ENCODE results near the gene NEU4. TPM values are rescaled to one million over a fixed set of nuclear protein-coding genes. Genes with fewer than 3 reads are reported as not detected.

NEU4 gene
- total and polyA plus RNA-seq, 9 of the 15 experiments (the other 6 are each of a cell fraction or from before 2014, with no cell fraction given): 0.01 to 0.40 TPM; not detected in 7

- Histone ChIP-seq H4K20me1 (replicated peaks; ENCODE audit: control insufficient read depth, insufficient read depth, low read length) (no peaks in the 10 kb centered on the region), H3K36me3 (ENCODE audit: control insufficient read depth, insufficient read depth, low read length) (peaks cover 17% of the 10 kb centered on the region; the same call in 1 of the 3 replicates), H3K9me3 (replicated peaks; ENCODE audit: control insufficient read depth, insufficient read depth, low read depth, low read length) (no peaks in the 10 kb centered on the region), H3K79me2 (ENCODE audit: control insufficient read depth, insufficient read depth, low read length) (no peaks in the 10 kb centered on the region), H3K9me1 (ENCODE audit: control insufficient read depth, insufficient read depth, low read length) (no peaks in the 10 kb centered on the region), H3K9ac (ENCODE audit: insufficient read depth in 1 of 2, low read depth in 2 of 2, low read length in 2 of 2) (peak overlapping the region in 1 of 2 experiments; percentile 58; a peak in 2 of 4 replicates), H2AFZ (ENCODE audit: low read depth, low read length) (no peak overlapping the region), H3K4me1 (replicated peaks in 1 of 2; ENCODE audit: control insufficient read depth in 2 of 2, insufficient read depth in 2 of 2, low read length in 2 of 2) (peaks cover 13 to 23% of the 10 kb centered on the region in 2 experiments), H3K27ac (ENCODE audit: extremely low read depth, low read depth, low read length) (no peak overlapping the region), H3K27me3 (ENCODE audit: control insufficient read depth in 2 of 2, insufficient read depth in 2 of 2, low read length in 2 of 2) (no peaks in the 10 kb centered on the region), H3K4me3 (no peak overlapping the region), H3K4me2 (ENCODE audit: insufficient read depth, low read length) (no peak overlapping the region)
- 85% methylated on average over 15 of the region's 27 CpGs for WGBS (ENCODE audit: insufficient coverage, low coverage, missing lambda C conversion rate)
- no peak for DNase-seq (ENCODE audit: extremely low read depth in 1 of 4, low spot score in 3 of 4)
- FAIRE-seq: no peak
- in situ Hi-C loops (cut with MboI): no loop called here
- no TSS peak for BruUV-seq (replicated peaks)
- intact Hi-C loops (cut with micrococcal nuclease): no loop called here
- ATAC-seq: peak; percentile 24; the same call in 2 of the 3 replicates
- TF ChIP-seq REST (IDR thresholded peaks at IDR 0.05; ENCODE audit: borderline replicate concordance) (no peak), REST (CRISPR knock-in tag; IDR thresholded peaks at IDR 0.05; ENCODE audit: low read depth) (no peak), MCM2 (IDR thresholded peaks at IDR 0.05; ENCODE audit: low read depth) (no peak), ZNF431 (CRISPR knock-in tag; IDR thresholded peaks at IDR 0.05) (no peak), ZSCAN29 (IDR thresholded peaks at IDR 0.05) (no peak), TEAD4 (IDR thresholded peaks at IDR 0.05; ENCODE audit: low read length) (no peak), TEAD4 (CRISPR knock-in tag; IDR thresholded peaks at IDR 0.05; ENCODE audit: borderline replicate concordance) (no peak), TFE3 (CRISPR knock-in tag; IDR thresholded peaks at IDR 0.05) (0 out of 2 replicates have a peak, but pooled peaks have one; percentile 5)
- TF ChIP-seq, protein P1, sequence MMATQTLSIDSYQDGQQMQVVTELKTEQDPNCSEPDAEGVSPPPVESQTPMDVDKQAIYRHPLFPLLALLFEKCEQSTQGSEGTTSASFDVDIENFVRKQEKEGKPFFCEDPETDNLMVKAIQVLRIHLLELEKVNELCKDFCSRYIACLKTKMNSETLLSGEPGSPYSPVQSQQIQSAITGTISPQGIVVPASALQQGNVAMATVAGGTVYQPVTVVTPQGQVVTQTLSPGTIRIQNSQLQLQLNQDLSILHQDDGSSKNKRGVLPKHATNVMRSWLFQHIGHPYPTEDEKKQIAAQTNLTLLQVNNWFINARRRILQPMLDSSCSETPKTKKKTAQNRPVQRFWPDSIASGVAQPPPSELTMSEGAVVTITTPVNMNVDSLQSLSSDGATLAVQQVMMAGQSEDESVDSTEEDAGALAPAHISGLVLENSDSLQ (IDR thresholded peaks at IDR 0.05): peak; percentile 34; the same call in 1 of the 2 replicates
- ChIA-PET CTCF (ENCODE audit: low intra/inter-chr PET ratio) (no interaction called here), POLR2A (interaction anchor here (0.6 to 1.4 kb wide), 4 partner anchors 9 to 928 kb away, joined by 3 to 5 read pairs (median 4); no protein-coding TSS in a partner anchor)
Measured at GRCh38 chr2:241764275-241765241, 44.4 kb upstream of the NEU4 start.

Measured in K562 (cell line).